IMR-90 (cell line): Measurements from ENCODE around the gene HMCN1. TPM values are rescaled to one million over a fixed set of nuclear protein-coding genes. Genes with fewer than 3 reads are reported as not detected.

Experiments
- ATAC-seq: fragments of 200-7000 bp; cut with Tn5 transposase; 2 replicates; pipeline ENCODE4 v1.9.1; 2020; ENCODE audit warnings: low read depth, mild to moderate bottlenecking, moderate library complexity
- BruUV-seq: library from RNA; stranded (reverse); fragments of 400-500 nt; replicated peaks from 2 replicates; lab custom pipeline; 2021; lab: Mats Ljungman, UMichigan
- CTCF ChIA-PET: fragments of 300-600 bp; formaldehyde crosslinking; extraction: SDS; loops from one replicate; lab custom pipeline; 2021; ENCODE audit warnings: antibody characterized with exemption; lab: Yijun Ruan, JAX
- POLR2A ChIA-PET: fragments of 300-600 bp; sonication (Branson Sonifier 250); formaldehyde crosslinking; loops from one replicate; lab custom pipeline; 2022; ENCODE audit warnings: antibody characterized with exemption; ENCODE audit not compliant: unreplicated experiment; lab: Charles Lee
- DNase-seq: peaks from one replicate; pipeline ENCODE4 v3.0.0; 2013
- H2AFZ ChIP-seq: replicated peaks from 2 replicates; pipeline ENCODE3; 2013; ENCODE audit warnings: low read length, mild to moderate bottlenecking; ENCODE audit not compliant: poor library complexity
- H2AK5ac ChIP-seq: 2 replicates; pipeline ENCODE4 v1.6.1; 2013; ENCODE audit warnings: low read depth, low read length, inconsistent platforms
- H2AK9ac ChIP-seq: replicated peaks from 2 replicates; pipeline ENCODE3; 2013; ENCODE audit warnings: mild to moderate bottlenecking, low read depth, low read length, moderate library complexity; ENCODE audit not compliant: poor library complexity
- H2BK120ac ChIP-seq: 2 replicates; pipeline ENCODE4 v1.6.1; 2013; ENCODE audit warnings: low read depth, low read length, inconsistent platforms
- H2BK15ac ChIP-seq: 3 replicates; pipeline ENCODE4 v1.6.1; 2013; ENCODE audit warnings: low read depth, low read length, inconsistent platforms
- H2BK20ac ChIP-seq: 2 replicates; pipeline ENCODE4 v1.6.1; 2013; ENCODE audit warnings: low read depth, mild to moderate bottlenecking, inconsistent platforms, low read length, moderate library complexity
- H2BK5ac ChIP-seq: 2 replicates; pipeline ENCODE4 v1.6.1; 2013; ENCODE audit warnings: mild to moderate bottlenecking, low read depth, low read length, inconsistent platforms; ENCODE audit not compliant: poor library complexity, severe bottlenecking
- H3K14ac ChIP-seq: replicated peaks from 2 replicates; pipeline ENCODE4 v1.6.1; 2013; ENCODE audit warnings: low read depth, low read length, inconsistent platforms
- H3K18ac ChIP-seq: 2 replicates; pipeline ENCODE4 v1.6.1; 2013; ENCODE audit warnings: low read depth, low read length, control low read depth
- H3K23ac ChIP-seq: 2 replicates; pipeline ENCODE4 v1.6.1; 2013; ENCODE audit warnings: low read depth, low read length, inconsistent platforms
- H3K27ac ChIP-seq: 2 replicates; pipeline ENCODE4 v1.5.1; 2013; ENCODE audit warnings: mild to moderate bottlenecking, control low read depth, low read length; ENCODE audit not compliant: insufficient read depth
- H3K27me3 ChIP-seq: 2 replicates; pipeline ENCODE4 v1.6.1; 2013; ENCODE audit warnings: low read length; ENCODE audit not compliant: control insufficient read depth, insufficient read depth
- H3K36me3 ChIP-seq: 2 replicates; pipeline ENCODE4 v1.6.1; 2013; ENCODE audit warnings: low read length, mixed read lengths; ENCODE audit not compliant: control insufficient read depth, insufficient read depth
- H3K4ac ChIP-seq: 2 replicates; pipeline ENCODE4 v1.6.1; 2013; ENCODE audit warnings: low read depth, low read length, inconsistent platforms
- H3K4me1 ChIP-seq: 2 replicates; pipeline ENCODE4 v1.6.1; 2013; ENCODE audit warnings: low read length, mixed read lengths; ENCODE audit not compliant: control insufficient read depth, insufficient read depth
- H3K4me2 ChIP-seq: 2 replicates; pipeline ENCODE4 v1.6.1; 2013; ENCODE audit warnings: low read depth, mild to moderate bottlenecking, control low read depth, low read length, moderate library complexity
- H3K4me3 ChIP-seq: 2 replicates; pipeline ENCODE4 v1.5.1; 2013; ENCODE audit warnings: low read depth, mild to moderate bottlenecking, control low read depth, low read length, moderate library complexity; ENCODE audit not compliant: insufficient read depth
- H3K56ac ChIP-seq: 2 replicates; pipeline ENCODE4 v1.6.1; 2013; ENCODE audit warnings: low read length, inconsistent platforms; ENCODE audit not compliant: insufficient read depth; ENCODE audit errors: extremely low read depth
- H3K79me1 ChIP-seq, 2 experiments: 2 replicates each; pipeline ENCODE4 v1.6.1; 2013; ENCODE audit warnings: low read length in 2 of 2, inconsistent platforms in 1 of 2, low read depth in 1 of 2
- H3K9ac ChIP-seq: 2 replicates; pipeline ENCODE4 v1.6.1; 2013; ENCODE audit warnings: low read depth, low read length, control low read depth
- H3K9me1 ChIP-seq: 2 replicates; pipeline ENCODE4 v1.6.1; 2013; ENCODE audit warnings: low read length, inconsistent platforms; ENCODE audit not compliant: insufficient read depth
- H3K9me3 ChIP-seq: 2 replicates; pipeline ENCODE4 v1.6.1; 2013; ENCODE audit warnings: low read length; ENCODE audit not compliant: control insufficient read depth, insufficient read depth
- H4K20me1 ChIP-seq: 2 replicates; pipeline ENCODE4 v1.6.1; 2013; ENCODE audit warnings: low read length, inconsistent platforms; ENCODE audit not compliant: insufficient read depth
- H4K5ac ChIP-seq: 2 replicates; pipeline ENCODE4 v1.6.1; 2013; ENCODE audit warnings: mild to moderate bottlenecking, low read depth, low read length, control low read depth
- H4K8ac ChIP-seq, 2 experiments: 2 replicates each; pipeline ENCODE4 v1.6.1; 2013; ENCODE audit warnings: low read depth in 2 of 2, low read length in 2 of 2, control low read depth in 1 of 2, inconsistent platforms in 1 of 2
- H4K91ac ChIP-seq: 2 replicates; pipeline ENCODE4 v1.6.1; 2013; ENCODE audit warnings: low read depth, low read length, inconsistent platforms; ENCODE audit not compliant: insufficient read depth
- BHLHE40 ChIP-seq: fragments of 150-350 bp; IDR thresholded peaks from 2 replicates; pipeline ENCODE4 v1.6.1; 2016; ENCODE audit warnings: mild to moderate bottlenecking, low read depth, low read length
- CEBPB ChIP-seq: IDR thresholded peaks from 2 replicates; pipeline ENCODE4 v1.6.1; 2012; ENCODE audit warnings: low read depth, low read length, improper control_type of control experiment
- FOS ChIP-seq: fragments of 150-350 bp; IDR thresholded peaks from 2 replicates; pipeline ENCODE4 v1.6.1; 2016; ENCODE audit warnings: low read depth, low read length
- MAFK ChIP-seq: IDR thresholded peaks from 2 replicates; pipeline ENCODE4 v1.6.1; 2012; ENCODE audit warnings: low read depth, low read length, improper control_type of control experiment
- MXI1 ChIP-seq: IDR thresholded peaks from 2 replicates; pipeline ENCODE4 v1.6.1; 2012; ENCODE audit warnings: low read depth, mild to moderate bottlenecking, low read length, moderate library complexity, borderline replicate concordance
- POLR2A ChIP-seq: IDR thresholded peaks from 2 replicates; pipeline ENCODE4 v1.6.1; 2012; ENCODE audit warnings: mild to moderate bottlenecking, low read depth, low read length
- SMC3 ChIP-seq: fragments of 150-350 bp; IDR thresholded peaks from 2 replicates; pipeline ENCODE4 v1.6.1; 2016; ENCODE audit warnings: low read depth, mild to moderate bottlenecking, antibody characterized with exemption, low read length, moderate library complexity
- WGBS, 2 experiments: methylation state at CpG; one replicate each; pipeline versions ENCODE4 v1.1.5 to v1.1.7; 2013; ENCODE audit warnings: missing lambda C conversion rate in 2 of 2; ENCODE audit not compliant: insufficient read length in 1 of 2; ENCODE audit errors: extremely low coverage in 2 of 2; 5-methylcytosine and 5-hydroxymethylcytosine counted together
- dilution Hi-C: fragments of 300-500 bp; cut with HindIII; formaldehyde crosslinking; loops from one replicate; pipeline ENCODE4 v1.14.3; 2018; ENCODE audit warnings: low sequenced_read_pairs; ENCODE audit not compliant: unreplicated experiment
- in situ Hi-C: fragments of 300-500 bp; cut with MboI; formaldehyde crosslinking; loops from 3 replicates; pipeline ENCODE4 v1.14.3; 2019; ENCODE audit warnings: low sequenced_read_pairs, inconsistent platforms, mixed read lengths
- intact Hi-C: fragments of 100-400 bp; cut with micrococcal nuclease; formaldehyde crosslinking; loops from 2 replicates; pipeline ENCODE4 v1.10.0; 2022
- polyA plus RNA-seq, 3 experiments: library from polyadenylated mRNA; depleted of rRNA; stranded (reverse); fragments of >200 nt; gene quantifications; 2 replicates each; pipeline ENCODE4 v1.2.3, GENCODE V29; 2012; ENCODE audit warnings: low replicate concordance in 1 of 3
- total RNA-seq: library from RNA; depleted of rRNA; stranded (reverse); fragments of >200 nt; gene quantifications from 2 replicates; pipeline ENCODE4 v1.2.3, GENCODE V29; 2012
- TF ChIP-seq, protein P1 (sequence below): conservative IDR thresholded peaks from 2 replicates; pipeline ENCODE4 v1.5.1; 2012; ENCODE audit warnings: mild to moderate bottlenecking, low read depth, low read length, improper control_type of control experiment
- TF ChIP-seq, protein P2 (sequence below): fragments of 150-350 bp; IDR thresholded peaks from 2 replicates; pipeline ENCODE4 v1.6.1; 2016; ENCODE audit warnings: low read depth, mild to moderate bottlenecking, low read length, moderate library complexity, borderline replicate concordance

Gene HMCN1
- total and polyA plus RNA-seq, 2 of the 4 experiments (the other 2 are of a cell fraction) = 6.1 to 11.7 TPM

DNA sequence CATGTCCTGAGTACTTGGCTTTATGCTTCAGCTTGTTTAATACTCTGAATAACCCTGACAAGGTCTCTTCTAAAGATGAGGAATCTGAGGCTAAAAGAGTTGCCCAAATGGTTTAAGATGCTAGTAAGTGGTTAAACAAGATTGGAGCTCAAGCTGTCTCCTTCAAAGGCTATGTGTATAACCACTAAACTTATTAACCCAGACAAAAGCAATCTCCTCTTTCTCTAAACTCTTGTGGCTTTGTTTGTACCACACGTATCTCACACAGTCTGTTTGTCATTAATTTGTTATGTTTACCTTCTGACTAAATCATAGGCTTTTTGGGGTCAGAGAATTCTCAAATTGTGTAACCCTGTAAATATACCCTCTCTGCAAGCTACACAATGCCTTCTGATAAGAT is 89.9 kb downstream of the HMCN1 start:
- no peak for ATAC-seq
- no peak overlapping the region for H3K4me2 ChIP-seq

More for the DNA sequence above, 89.9 kb downstream of the HMCN1 start:
- ChIA-PET CTCF (interaction anchor here (1.2 kb wide), 1 partner anchor 11 kb away, joined by 3 read pairs; no protein-coding TSS in a partner anchor), POLR2A (no interaction called here)
- H3K56ac ChIP-seq = no peak overlapping the region
- no peaks in the 10 kb centered on the region for H4K20me1 ChIP-seq
- no peak overlapping the region for H2BK120ac ChIP-seq
- no peak overlapping the region for H4K91ac ChIP-seq
- H2BK5ac ChIP-seq = no peak overlapping the region
- in situ Hi-C loops (no loop called here), dilution Hi-C loops (no loop called here), intact Hi-C loops (no loop called here)
- no peak overlapping the region for H3K27ac ChIP-seq
- no peaks in the 10 kb centered on the region for H3K27me3 ChIP-seq
- H3K23ac ChIP-seq = no peak overlapping the region
- peaks cover 1% of the 10 kb centered on the region; the same call in 1 of the 2 replicates for H3K4me1 ChIP-seq
- no peaks in the 10 kb centered on the region for H3K9me3 ChIP-seq
- no TSS peak for BruUV-seq
- WGBS, 2 experiments = no CpG with 5 or more reads among the region's 1 CpG
- H3K14ac ChIP-seq = no peak overlapping the region
- TF ChIP-seq, protein P1, sequence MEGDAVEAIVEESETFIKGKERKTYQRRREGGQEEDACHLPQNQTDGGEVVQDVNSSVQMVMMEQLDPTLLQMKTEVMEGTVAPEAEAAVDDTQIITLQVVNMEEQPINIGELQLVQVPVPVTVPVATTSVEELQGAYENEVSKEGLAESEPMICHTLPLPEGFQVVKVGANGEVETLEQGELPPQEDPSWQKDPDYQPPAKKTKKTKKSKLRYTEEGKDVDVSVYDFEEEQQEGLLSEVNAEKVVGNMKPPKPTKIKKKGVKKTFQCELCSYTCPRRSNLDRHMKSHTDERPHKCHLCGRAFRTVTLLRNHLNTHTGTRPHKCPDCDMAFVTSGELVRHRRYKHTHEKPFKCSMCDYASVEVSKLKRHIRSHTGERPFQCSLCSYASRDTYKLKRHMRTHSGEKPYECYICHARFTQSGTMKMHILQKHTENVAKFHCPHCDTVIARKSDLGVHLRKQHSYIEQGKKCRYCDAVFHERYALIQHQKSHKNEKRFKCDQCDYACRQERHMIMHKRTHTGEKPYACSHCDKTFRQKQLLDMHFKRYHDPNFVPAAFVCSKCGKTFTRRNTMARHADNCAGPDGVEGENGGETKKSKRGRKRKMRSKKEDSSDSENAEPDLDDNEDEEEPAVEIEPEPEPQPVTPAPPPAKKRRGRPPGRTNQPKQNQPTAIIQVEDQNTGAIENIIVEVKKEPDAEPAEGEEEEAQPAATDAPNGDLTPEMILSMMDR = no peak
- no peak for TF ChIP-seq MXI1
- no peak for TF ChIP-seq MAFK
- no peak for TF ChIP-seq BHLHE40
- TF ChIP-seq, protein P2, sequence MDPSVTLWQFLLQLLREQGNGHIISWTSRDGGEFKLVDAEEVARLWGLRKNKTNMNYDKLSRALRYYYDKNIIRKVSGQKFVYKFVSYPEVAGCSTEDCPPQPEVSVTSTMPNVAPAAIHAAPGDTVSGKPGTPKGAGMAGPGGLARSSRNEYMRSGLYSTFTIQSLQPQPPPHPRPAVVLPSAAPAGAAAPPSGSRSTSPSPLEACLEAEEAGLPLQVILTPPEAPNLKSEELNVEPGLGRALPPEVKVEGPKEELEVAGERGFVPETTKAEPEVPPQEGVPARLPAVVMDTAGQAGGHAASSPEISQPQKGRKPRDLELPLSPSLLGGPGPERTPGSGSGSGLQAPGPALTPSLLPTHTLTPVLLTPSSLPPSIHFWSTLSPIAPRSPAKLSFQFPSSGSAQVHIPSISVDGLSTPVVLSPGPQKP = no peak
- no peak for TF ChIP-seq SMC3
- no peak for TF ChIP-seq FOS
- no peak for TF ChIP-seq CEBPB
- no peak for TF ChIP-seq POLR2A
- H2AFZ ChIP-seq = no peak overlapping the region
- no peaks in the 10 kb centered on the region for H3K9me1 ChIP-seq
- H4K8ac ChIP-seq = no peak overlapping the region
- H2BK15ac ChIP-seq = no peak overlapping the region
- no peak overlapping the region for H2BK20ac ChIP-seq
- no peaks in the 10 kb centered on the region for H3K36me3 ChIP-seq
- no peak overlapping the region for H2AK5ac ChIP-seq
- H4K5ac ChIP-seq = no peak overlapping the region
- H3K4me3 ChIP-seq = no peak overlapping the region
- DNase-seq = no peak
- H3K79me1 ChIP-seq = no peaks in the 10 kb centered on the region
- no peak overlapping the region for H2AK9ac ChIP-seq
- H3K9ac ChIP-seq = no peak overlapping the region
- H3K18ac ChIP-seq = no peak overlapping the region
- no peak overlapping the region for H3K4ac ChIP-seq
